ENCODE results near the gene TSPAN5. TPM values are rescaled to one million over a fixed set of nuclear protein-coding genes. Genes with fewer than 3 reads are reported as not detected.

The TSPAN5 gene
- total RNA-seq, 5 donors from 2014 or later (not counting 1 experiment from before 2014, with no cell fraction given): 9.6 to 12.4 (median 10.3) TPM

GRCh38 chr4:98423009-98423408 lies 235.4 kb downstream of the TSPAN5 start:
- H3K9me3 ChIP-seq: no peaks in the 10 kb centered on the region
- H3K4me1 Mint-ChIP-seq: peaks cover 14 to 22% (median 17%) of the 10 kb centered on the region in 3 donors
- WGBS (ENCODE audit: insufficient coverage): 100% methylated on average over 4 of the region's 4 CpGs
- no peak overlapping the region for H3K4me3 Mint-ChIP-seq
- peaks cover 53% of the 10 kb centered on the region for H3K36me3 Mint-ChIP-seq
- peaks cover 0 to 35% of the 10 kb centered on the region in 2 donors for H3K36me3 ChIP-seq (ENCODE audit: control insufficient read depth in 2 of 2, extremely low read depth in 1 of 2, insufficient read depth in 1 of 2, low read length in 1 of 2)
- peaks cover 0 to 6% (median 0%) of the 10 kb centered on the region in 3 donors for H3K9me3 Mint-ChIP-seq
- H3K27ac Mint-ChIP-seq: no peak overlapping the region
- POLR2A ChIA-PET: interaction anchor here in 1 of 2 donors (1.8 kb wide), 1 partner anchor 42 kb away, joined by 3 read pairs; no protein-coding TSS in a partner anchor
- no peak for ATAC-seq (replicated peaks in 1 of 4)
- CTCF ChIA-PET: no interaction called here
- no peak overlapping the region for H3K4me3 ChIP-seq (ENCODE audit: control insufficient read depth in 1 of 2, extremely low read depth in 1 of 2, low read length in 1 of 2)
- H3K27me3 ChIP-seq (replicated peaks in 1 of 2; ENCODE audit: control insufficient read depth in 2 of 2, extremely low read depth in 1 of 2, insufficient read depth in 2 of 2, low read length in 1 of 2): no peaks in the 10 kb centered on the region
- no peaks in the 10 kb centered on the region for H3K27me3 Mint-ChIP-seq
- no peak for DNase-seq
- H3K4me1 ChIP-seq (ENCODE audit: control insufficient read depth in 1 of 2, extremely low read depth in 1 of 2, insufficient read depth in 2 of 2, low read length in 2 of 2): no peaks in the 10 kb centered on the region
- no peak overlapping the region for H3K27ac ChIP-seq (ENCODE audit: low read length)

GRCh38 chr4:98421111-98421510 lies 237.3 kb downstream of the TSPAN5 start:
- H3K36me3 ChIP-seq (ENCODE audit: control insufficient read depth in 2 of 2, extremely low read depth in 1 of 2, insufficient read depth in 1 of 2, low read length in 1 of 2): peaks cover 0 to 41% of the 10 kb centered on the region in 2 donors
- ATAC-seq (replicated peaks in 1 of 4) (no peak), DNase-seq (no peak)
- H3K4me1 ChIP-seq (ENCODE audit: control insufficient read depth in 1 of 2, extremely low read depth in 1 of 2, insufficient read depth in 2 of 2, low read length in 2 of 2): no peaks in the 10 kb centered on the region
- H3K27me3 ChIP-seq (replicated peaks in 1 of 2; ENCODE audit: control insufficient read depth in 2 of 2, extremely low read depth in 1 of 2, insufficient read depth in 2 of 2, low read length in 1 of 2): no peaks in the 10 kb centered on the region
- Mint-ChIP-seq H3K36me3 (peaks cover 64% of the 10 kb centered on the region), H3K27me3 (no peaks in the 10 kb centered on the region), H3K4me1 (peaks cover 11 to 16% (median 14%) of the 10 kb centered on the region in 3 donors), H3K4me3 (no peak overlapping the region), H3K9me3 (peaks cover 0 to 6% (median 0%) of the 10 kb centered on the region in 3 donors), H3K27ac (no peak overlapping the region)
- WGBS (ENCODE audit: insufficient coverage): 100% methylated on average over 2 of the region's 5 CpGs
- ChIA-PET POLR2A (interaction anchor here in 1 of 2 donors (1.8 kb wide), 1 partner anchor 41 kb away, joined by 3 read pairs; no protein-coding TSS in a partner anchor), CTCF (interaction anchor here in 1 of 2 donors (1.3 kb wide), 1 partner anchor 46 kb away, joined by 3 read pairs; no protein-coding TSS in a partner anchor)
- H3K9me3 ChIP-seq: no peaks in the 10 kb centered on the region
- H3K27ac ChIP-seq (ENCODE audit: low read length): no peak overlapping the region
- no peak overlapping the region for H3K4me3 ChIP-seq (ENCODE audit: control insufficient read depth in 1 of 2, extremely low read depth in 1 of 2, low read length in 1 of 2)

Measured in T-cell (primary cell).